GM12801 (cell line): ENCODE data around the gene GNAS-AS1.

Experiments
- CTCF ChIP-seq: IDR thresholded peaks from one replicate; pipeline ENCODE4 v1.5.1; 2011; ENCODE audit warnings: control low read depth; ENCODE audit not compliant: insufficient read length; ENCODE audit errors: extremely low read depth

GNAS-AS1 gene

GRCh38 chr20:58810116-58810878 is 40.4 kb downstream of the GNAS-AS1 start:
- no peak for TF ChIP-seq CTCF

- TF ChIP-seq CTCF, result no peak
Observed at GRCh38 chr20:58808271-58809046, 42.2 kb downstream of the GNAS-AS1 start.

GRCh38 chr20:58807801-58808200 is 42.9 kb downstream of the GNAS-AS1 start:
- no peak for TF ChIP-seq CTCF

GRCh38 chr20:58803533-58803932 is 47.2 kb downstream of the GNAS-AS1 start:
- no peak for TF ChIP-seq CTCF

- no peak for TF ChIP-seq CTCF
Observed at GRCh38 chr20:58802061-58802460, 48.6 kb downstream of the GNAS-AS1 start.

GRCh38 chr20:58800134-58800871 is 50.4 kb downstream of the GNAS-AS1 start:
- TF ChIP-seq CTCF, result no peak
